AG04450 (cell line): Measurements from ENCODE around the gene CAMSAP2. TPM values are rescaled to one million over a fixed set of nuclear protein-coding genes. Genes with fewer than 3 reads are reported as not detected.

Source experiments
- CTCF ChIA-PET: fragments of 300-600, 350-600 bp; formaldehyde crosslinking; extraction: SDS; loops from one replicate; lab custom pipeline; 2022; ENCODE audit warnings: antibody characterized with exemption, inconsistent platforms; lab: Charles Lee
- POLR2A ChIA-PET: fragments of 350-600 bp; formaldehyde crosslinking; extraction: SDS; loops from one replicate; lab custom pipeline; 2021; ENCODE audit warnings: antibody characterized with exemption, inconsistent platforms; lab: Yijun Ruan, JAX
- DNase-seq: peaks from one replicate; pipeline ENCODE4 v3.0.0-alpha.2; 2011; ENCODE audit warnings: low read depth, low spot score
- H3K27ac ChIP-seq: one replicate; pipeline ENCODE4 v1.5.1; 2012; ENCODE audit warnings: low read depth, low read length, control low read depth
- H3K27me3 ChIP-seq: one replicate; pipeline ENCODE4 v1.6.0; 2012; ENCODE audit warnings: low read length; ENCODE audit not compliant: control insufficient read depth, insufficient read depth
- H3K4me3 ChIP-seq: 2 replicates; pipeline ENCODE4 v1.5.1; 2011; ENCODE audit warnings: mild to moderate bottlenecking, low read depth, low read length, control low read depth
- H3K9me3 ChIP-seq: 2 replicates; pipeline ENCODE4 v1.5.1; 2012; ENCODE audit warnings: low read length; ENCODE audit not compliant: control insufficient read depth, insufficient read depth
- CTCF ChIP-seq: IDR thresholded peaks from 2 replicates; pipeline ENCODE4 v1.5.1; 2011; ENCODE audit warnings: low read depth, low read length, control low read depth, inconsistent platforms
- polyA plus RNA-seq: library from polyadenylated mRNA; depleted of rRNA; stranded (reverse); fragments of >200 nt; gene quantifications from 2 replicates; pipeline ENCODE4 v1.2.3, GENCODE V29; 2011

CAMSAP2 gene
- polyA plus RNA-seq, 1 experiment, result 24.2 TPM

- CTCF ChIA-PET, result no interaction called here
- no peak for DNase-seq
- no peak for TF ChIP-seq CTCF
- POLR2A ChIA-PET, result interaction anchor here (1.0 kb wide), 1 partner anchor 39 kb away, joined by 3 read pairs; the partner anchor contains the start of gene DDX59
- no peak overlapping the region for H3K4me3 ChIP-seq
- no peak overlapping the region for H3K27ac ChIP-seq
- H3K27me3 ChIP-seq, result no peaks in the 10 kb centered on the region
- no peaks in the 10 kb centered on the region for H3K9me3 ChIP-seq
Measured at GRCh38 chr1:200708769-200709168, 29.9 kb upstream of the CAMSAP2 start.

GRCh38 chr1:200710166-200710565, 28.5 kb upstream of the CAMSAP2 start:
- no peak overlapping the region for H3K27ac ChIP-seq
- no peak overlapping the region for H3K4me3 ChIP-seq
- no peaks in the 10 kb centered on the region for H3K27me3 ChIP-seq
- DNase-seq, result no peak
- TF ChIP-seq CTCF, result no peak
- no peaks in the 10 kb centered on the region for H3K9me3 ChIP-seq
- ChIA-PET CTCF (no interaction called here), POLR2A (no interaction called here)

- Histone ChIP-seq H3K9me3 (no peaks in the 10 kb centered on the region), H3K4me3 (no peak overlapping the region), H3K27me3 (no peaks in the 10 kb centered on the region), H3K27ac (no peak overlapping the region)
- no peak for TF ChIP-seq CTCF
- DNase-seq, result no peak
- POLR2A ChIA-PET, result no interaction called here
- CTCF ChIA-PET, result no interaction called here
Measured at GRCh38 chr1:200714504-200715187, 24.0 kb upstream of the CAMSAP2 start.

- POLR2A ChIA-PET, result no interaction called here
- TF ChIP-seq CTCF, result no peak
- no peak for DNase-seq
- Histone ChIP-seq H3K27me3 (no peaks in the 10 kb centered on the region), H3K4me3 (no peak overlapping the region), H3K9me3 (no peaks in the 10 kb centered on the region), H3K27ac (no peak overlapping the region)
- CTCF ChIA-PET, result no interaction called here
Measured at GRCh38 chr1:200720199-200720598, 18.5 kb upstream of the CAMSAP2 start.

GRCh38 chr1:200724064-200724463, 14.6 kb upstream of the CAMSAP2 start:
- ChIA-PET CTCF (no interaction called here), POLR2A (no interaction called here)
- H3K9me3 ChIP-seq, result no peaks in the 10 kb centered on the region
- no peaks in the 10 kb centered on the region for H3K27me3 ChIP-seq
- H3K4me3 ChIP-seq, result no peak overlapping the region
- no peak for DNase-seq
- TF ChIP-seq CTCF, result no peak
- H3K27ac ChIP-seq, result no peak overlapping the region
